A549 (cell line): ENCODE measurements around the gene SRI. TPM values are rescaled to one million over a fixed set of nuclear protein-coding genes. Genes with fewer than 3 reads are reported as not detected.
"Not testable (repeated sequence)": the region's sequence is repeated elsewhere in the genome, so short reads cannot be mapped to it uniquely, and the experiment has no call there.

Experiments used
- ATAC-seq, 2 experiments: fragments of 200-7000 bp in 1 of 2; fragments of >200 bp in 1 of 2; cut with Nextera tagmentation in 1 of 2; cut with Tn5 transposase in 1 of 2; 3 replicates each; pipeline versions ENCODE4 v1.8.0 to v1.9.1; 2018 to 2020; ENCODE audit warnings: mild to moderate bottlenecking in 1 of 2, moderate library complexity in 1 of 2
- CTCF ChIA-PET: fragments of 300-600 bp; sonication (Branson Sonifier 250); formaldehyde crosslinking; extraction: SDS; loops from one replicate; lab custom pipeline; 2021; ENCODE audit warnings: antibody characterized with exemption, inconsistent platforms; lab: Yijun Ruan, JAX
- POLR2A ChIA-PET: fragments of 350-600 bp; formaldehyde crosslinking; extraction: SDS; loops from one replicate; lab custom pipeline; 2021; ENCODE audit warnings: antibody characterized with exemption, inconsistent platforms; lab: Yijun Ruan, JAX
- DNase-seq, 2 experiments: peaks; one replicate each; pipeline versions ENCODE4 v3.0.0 to v3.0.0-alpha.2; 2011 to 2016; ENCODE audit warnings: low read depth in 1 of 2, low spot score in 1 of 2
- FAIRE-seq: peaks from 2 replicates; lab custom pipeline; 2011; peaks lifted over from hg19 to GRCh38; lab: Jason Lieb, UNC
- H3K27ac ChIP-seq, 2 experiments: fragments of >200 bp; sonication (Bioruptor Twin); formaldehyde crosslinking; 3 replicates each; pipeline ENCODE4 v1.5.1; 2016 to 2017
- H3K4me1 ChIP-seq: fragments of >200 bp; sonication (Bioruptor Twin); formaldehyde crosslinking; 3 replicates; pipeline ENCODE4 v1.6.1; 2016
- H3K4me2 ChIP-seq: fragments of >200 bp; sonication (Bioruptor Twin); formaldehyde crosslinking; 3 replicates; pipeline ENCODE4 v1.6.1; 2016
- H3K4me3 ChIP-seq: fragments of >200 bp; sonication (Bioruptor Twin); formaldehyde crosslinking; 3 replicates; pipeline ENCODE4 v1.5.1; 2016
- H3K9me3 ChIP-seq: fragments of >200 bp; sonication (Bioruptor Twin); formaldehyde crosslinking; 3 replicates; pipeline ENCODE4 v1.6.1; 2016
- BHLHE40 ChIP-seq: IDR thresholded peaks from 2 replicates; pipeline ENCODE4 v1.6.1; 2012; ENCODE audit warnings: low read depth, low read length, inconsistent platforms
- CEBPB ChIP-seq, 2 experiments: fragments of >200 bp in 1 of 2; sonication (Bioruptor Twin) in 1 of 2; formaldehyde crosslinking in 1 of 2; IDR thresholded peaks; 2 replicates each; pipeline ENCODE4 v1.6.1; 2012 to 2016
- CHD4 ChIP-seq: fragments of 200-600 bp; sonication (generic); IDR thresholded peaks from 2 replicates; pipeline ENCODE4 v1.6.1; 2016; ENCODE audit warnings: antibody characterized with exemption, mild to moderate bottlenecking, borderline replicate concordance
- EP300 ChIP-seq, 2 experiments: fragments of >200 bp; sonication (Bioruptor Twin); formaldehyde crosslinking; IDR thresholded peaks; 2 replicates in 1 of 2; 3 replicates in 1 of 2; pipeline ENCODE4 v1.6.1; 2016 to 2017
- FOSB ChIP-seq: fragments of 250-450 bp; sonication (Bioruptor Pico); IDR thresholded peaks from 2 replicates; pipeline ENCODE4 v1.5.0; 2020; ENCODE audit warnings: mild to moderate bottlenecking, moderate library complexity
- FOXS1 ChIP-seq: fragments of 250-450 bp; sonication (Bioruptor Pico); IDR thresholded peaks from 2 replicates; pipeline ENCODE4 v1.5.0; 2020; ENCODE audit warnings: mild to moderate bottlenecking, moderate library complexity
- GATA3 ChIP-seq: IDR thresholded peaks from 2 replicates; pipeline ENCODE4 v1.6.1; 2012; ENCODE audit warnings: borderline replicate concordance
- HDAC2 ChIP-seq: fragments of 200-600 bp; sonication (generic); IDR thresholded peaks from 2 replicates; pipeline ENCODE4 v1.6.1; 2016
- NFE2L2 ChIP-seq: fragments of 150-350 bp; conservative IDR thresholded peaks from 2 replicates; pipeline ENCODE4 v1.6.1; 2014; ENCODE audit warnings: low read length
- NPAS2 ChIP-seq: fragments of 250-450 bp; sonication (Bioruptor Pico); IDR thresholded peaks from 2 replicates; pipeline ENCODE4 v1.8.0; 2022; ENCODE audit warnings: mild to moderate bottlenecking, moderate library complexity, borderline replicate concordance
- NR3C1 ChIP-seq: fragments of >200 bp; sonication (Bioruptor Twin); formaldehyde crosslinking; IDR thresholded peaks from 3 replicates; pipeline ENCODE4 v1.6.1; 2017
- POLR2AphosphoS2 ChIP-seq: conservative IDR thresholded peaks from 2 replicates; pipeline ENCODE4 v1.6.1; 2012; ENCODE audit warnings: low read length, improper control_type of control experiment, inconsistent platforms
- RAD21 ChIP-seq, 2 experiments: fragments of >200 bp in 1 of 2; sonication (Bioruptor Twin) in 1 of 2; formaldehyde crosslinking in 1 of 2; IDR thresholded peaks in 1 of 2; conservative IDR thresholded peaks in 1 of 2; 2 replicates in 1 of 2; 3 replicates in 1 of 2; pipeline ENCODE4 v1.6.1; 2012 to 2018; ENCODE audit warnings: inconsistent platforms in 1 of 2
- RFX5 ChIP-seq: fragments of 450-650 bp; IDR thresholded peaks from 2 replicates; pipeline ENCODE4 v1.7.1; 2014; ENCODE audit warnings: antibody characterized with exemption, mild to moderate bottlenecking, moderate library complexity
- ZFP36 ChIP-seq: fragments of 450-650 bp; IDR thresholded peaks from 2 replicates; pipeline ENCODE4 v1.6.1; 2014; ENCODE audit warnings: borderline replicate concordance; ENCODE audit not compliant: partially characterized antibody
- WGBS: methylation state at CpG from one replicate; pipeline ENCODE4 v1.1.6; 2017; ENCODE audit errors: missing lambda C conversion rate; 5-methylcytosine and 5-hydroxymethylcytosine counted together
- polyA plus RNA-seq, 4 experiments: library from polyadenylated mRNA; depleted of rRNA in 3 of 4; stranded (reverse); fragments of >200 nt; fragmentation: RNase III in 1 of 4; extraction: RNeasy Plus Mini Kit Qiagen cat#74134 plus additional on column Dnase treatment in 1 of 4; gene quantifications; 2 replicates in 3 of 4; 3 replicates in 1 of 4; pipeline ENCODE4 v1.2.3, GENCODE V29; 2011 to 2017
- TF ChIP-seq, protein P1 (sequence below): fragments of 450-650 bp; IDR thresholded peaks from 2 replicates; pipeline ENCODE4 v1.6.1; 2014; ENCODE audit warnings: antibody characterized with exemption
- TF ChIP-seq, protein P2 (sequence below): IDR thresholded peaks from 2 replicates; pipeline ENCODE4 v1.6.1; 2012
- TF ChIP-seq, protein P3 (sequence below): fragments of 150-350 bp; IDR thresholded peaks from 2 replicates; pipeline ENCODE4 v1.6.1; 2014; ENCODE audit warnings: low read depth, mild to moderate bottlenecking, low read length
- TF ChIP-seq, protein P4 (sequence below): fragments of 250-450 bp; sonication (Bioruptor Pico); IDR thresholded peaks from 2 replicates; pipeline ENCODE4 v1.5.0; 2020; ENCODE audit warnings: low read depth, mild to moderate bottlenecking, moderate library complexity
- TF ChIP-seq, protein P5 (sequence below): IDR thresholded peaks from 2 replicates; pipeline ENCODE4 v1.6.1; 2012

Gene SRI
- polyA plus RNA-seq, 2 of the 4 experiments (the other 2 are of a cell fraction), result 87.2 to 164 TPM

DNA sequence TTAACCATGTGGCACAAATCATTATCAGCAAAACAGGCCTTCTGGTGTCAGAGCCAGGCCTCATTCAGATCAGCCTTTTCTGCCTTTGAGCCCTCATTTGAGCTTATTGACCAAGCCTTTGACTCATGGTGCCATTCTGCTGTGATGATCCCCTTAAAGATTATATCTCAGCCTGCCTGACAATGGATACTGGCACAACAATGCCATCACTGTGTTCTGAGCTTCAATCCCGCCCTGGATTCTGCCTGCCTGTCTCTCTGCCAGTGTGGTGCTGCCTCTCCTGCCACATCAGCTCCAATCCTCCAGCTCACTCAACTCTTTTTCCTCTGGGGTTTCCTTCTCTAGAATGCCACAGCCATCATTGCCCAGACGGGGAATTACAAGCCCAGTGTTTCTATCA lies 52.6 kb downstream of the SRI start (continued):
- TF ChIP-seq, protein P1, sequence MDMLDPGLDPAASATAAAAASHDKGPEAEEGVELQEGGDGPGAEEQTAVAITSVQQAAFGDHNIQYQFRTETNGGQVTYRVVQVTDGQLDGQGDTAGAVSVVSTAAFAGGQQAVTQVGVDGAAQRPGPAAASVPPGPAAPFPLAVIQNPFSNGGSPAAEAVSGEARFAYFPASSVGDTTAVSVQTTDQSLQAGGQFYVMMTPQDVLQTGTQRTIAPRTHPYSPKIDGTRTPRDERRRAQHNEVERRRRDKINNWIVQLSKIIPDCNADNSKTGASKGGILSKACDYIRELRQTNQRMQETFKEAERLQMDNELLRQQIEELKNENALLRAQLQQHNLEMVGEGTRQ, result no peak

DNA sequence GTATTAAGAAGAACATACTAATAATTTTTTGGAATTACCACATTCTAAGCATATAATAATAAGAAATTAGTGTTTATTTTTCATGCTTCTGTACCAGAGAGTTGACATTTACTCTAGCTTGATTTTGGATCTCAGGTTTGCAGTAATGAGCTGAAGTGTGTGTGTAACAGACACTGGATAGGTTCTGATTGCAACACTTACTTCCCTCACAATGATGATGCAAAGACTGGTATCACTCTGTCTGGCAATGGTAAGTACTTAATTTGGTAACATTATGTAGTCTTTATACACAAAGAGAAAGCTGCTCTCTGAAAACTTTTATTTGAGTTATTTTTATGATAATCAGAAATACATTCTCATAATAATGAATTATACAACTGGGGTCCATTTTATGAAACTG lies 54.1 kb downstream of the SRI start:
- Histone ChIP-seq H3K4me3 (no peak overlapping the region), H3K4me1 (no peaks in the 10 kb centered on the region), H3K9me3 (no peaks in the 10 kb centered on the region), H3K4me2 (no peak overlapping the region), H3K27ac (no peak overlapping the region)
- no peak for ATAC-seq
- CTCF ChIA-PET, result no interaction called here
- POLR2A ChIA-PET, result no interaction called here
- FAIRE-seq, result no peak
- TF ChIP-seq RFX5 (no peak), CEBPB (IDR thresholded peaks at IDR 0.05) (no peak), EP300 (IDR thresholded peaks at IDR 0.05) (no peak), BHLHE40 (no peak), CHD4 (no peak), POLR2AphosphoS2 (no peak), NR3C1 (no peak), ZFP36 (no peak), FOXS1 (CRISPR knock-in tag) (no peak), RAD21 (conservative IDR thresholded peaks at IDR 0.05 in 1 of 2, IDR thresholded peaks at IDR 0.05 in 1 of 2) (no peak)
- TF ChIP-seq, protein P2, sequence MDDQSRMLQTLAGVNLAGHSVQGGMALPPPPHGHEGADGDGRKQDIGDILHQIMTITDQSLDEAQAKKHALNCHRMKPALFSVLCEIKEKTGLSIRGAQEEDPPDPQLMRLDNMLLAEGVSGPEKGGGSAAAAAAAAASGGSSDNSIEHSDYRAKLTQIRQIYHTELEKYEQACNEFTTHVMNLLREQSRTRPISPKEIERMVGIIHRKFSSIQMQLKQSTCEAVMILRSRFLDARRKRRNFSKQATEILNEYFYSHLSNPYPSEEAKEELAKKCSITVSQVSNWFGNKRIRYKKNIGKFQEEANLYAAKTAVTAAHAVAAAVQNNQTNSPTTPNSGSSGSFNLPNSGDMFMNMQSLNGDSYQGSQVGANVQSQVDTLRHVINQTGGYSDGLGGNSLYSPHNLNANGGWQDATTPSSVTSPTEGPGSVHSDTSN, result no peak
- TF ChIP-seq, protein P3, sequence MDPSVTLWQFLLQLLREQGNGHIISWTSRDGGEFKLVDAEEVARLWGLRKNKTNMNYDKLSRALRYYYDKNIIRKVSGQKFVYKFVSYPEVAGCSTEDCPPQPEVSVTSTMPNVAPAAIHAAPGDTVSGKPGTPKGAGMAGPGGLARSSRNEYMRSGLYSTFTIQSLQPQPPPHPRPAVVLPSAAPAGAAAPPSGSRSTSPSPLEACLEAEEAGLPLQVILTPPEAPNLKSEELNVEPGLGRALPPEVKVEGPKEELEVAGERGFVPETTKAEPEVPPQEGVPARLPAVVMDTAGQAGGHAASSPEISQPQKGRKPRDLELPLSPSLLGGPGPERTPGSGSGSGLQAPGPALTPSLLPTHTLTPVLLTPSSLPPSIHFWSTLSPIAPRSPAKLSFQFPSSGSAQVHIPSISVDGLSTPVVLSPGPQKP, result no peak
- TF ChIP-seq, protein P4, sequence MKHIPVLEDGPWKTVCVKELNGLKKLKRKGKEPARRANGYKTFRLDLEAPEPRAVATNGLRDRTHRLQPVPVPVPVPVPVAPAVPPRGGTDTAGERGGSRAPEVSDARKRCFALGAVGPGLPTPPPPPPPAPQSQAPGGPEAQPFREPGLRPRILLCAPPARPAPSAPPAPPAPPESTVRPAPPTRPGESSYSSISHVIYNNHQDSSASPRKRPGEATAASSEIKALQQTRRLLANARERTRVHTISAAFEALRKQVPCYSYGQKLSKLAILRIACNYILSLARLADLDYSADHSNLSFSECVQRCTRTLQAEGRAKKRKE (CRISPR knock-in tag), result no peak
- TF ChIP-seq, all 56 proteins: peak for 0
- no peak for DNase-seq

DNA sequence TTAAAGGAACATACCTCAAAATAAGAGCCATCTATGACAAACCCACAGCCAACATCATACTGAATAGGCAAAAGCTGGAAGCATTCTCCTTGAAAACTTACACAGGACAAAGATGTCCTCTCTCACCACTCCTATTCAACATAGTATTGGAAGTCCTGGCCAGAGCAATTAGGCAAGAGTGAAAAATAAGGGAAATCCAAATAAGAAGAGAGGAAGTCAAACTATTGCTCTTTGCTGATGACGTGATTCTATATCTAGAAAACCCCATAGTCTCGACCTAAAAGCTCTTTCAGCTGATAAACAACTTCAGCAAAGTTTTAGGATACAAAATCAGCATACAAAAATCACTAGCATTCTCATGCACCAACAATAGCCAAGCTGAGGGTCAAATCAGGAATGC lies 60.1 kb downstream of the SRI start:
- CTCF ChIA-PET, result interaction anchor here (2.6 kb wide), 1 partner anchor 10 kb away, joined by 8 read pairs; no protein-coding TSS in a partner anchor
- WGBS, result 2% methylated on average over 2 of the region's 2 CpGs
- H3K27ac ChIP-seq, ATAC-seq, H3K4me2 ChIP-seq, POLR2A ChIA-PET, DNase-seq, FAIRE-seq, H3K9me3 ChIP-seq, H3K4me1 ChIP-seq, H3K4me3 ChIP-seq: not testable (repeated sequence)

DNA sequence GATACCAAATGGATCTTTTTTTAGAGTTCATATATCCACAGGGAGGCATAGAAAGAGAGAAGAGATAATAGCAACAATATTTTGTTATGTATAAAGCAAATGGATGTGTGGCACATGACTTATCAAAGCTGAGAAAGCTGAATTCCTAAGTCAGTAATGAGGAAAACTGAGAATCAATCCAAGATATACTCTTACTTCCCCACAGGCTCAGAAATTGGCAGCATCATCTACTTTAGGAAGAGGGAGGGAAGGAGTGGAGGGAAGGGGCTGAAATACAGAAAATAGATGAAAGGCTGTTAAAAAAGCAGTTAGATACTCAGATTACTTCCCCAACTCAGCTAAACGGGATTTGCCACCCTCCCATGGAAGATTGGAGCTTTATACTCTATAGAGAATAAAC lies 63.5 kb downstream of the SRI start:
- no peak overlapping the region for H3K4me3 ChIP-seq
- TF ChIP-seq FOSB (CRISPR knock-in tag) (no peak), ZFP36 (no peak), HDAC2 (no peak), NPAS2 (CRISPR knock-in tag) (no peak), EP300 (IDR thresholded peaks at IDR 0.05) (no peak), CEBPB (IDR thresholded peaks at IDR 0.05) (no peak), NFE2L2 (no peak), GATA3 (no peak)
- TF ChIP-seq, protein P3, result no peak
- TF ChIP-seq, protein P5, sequence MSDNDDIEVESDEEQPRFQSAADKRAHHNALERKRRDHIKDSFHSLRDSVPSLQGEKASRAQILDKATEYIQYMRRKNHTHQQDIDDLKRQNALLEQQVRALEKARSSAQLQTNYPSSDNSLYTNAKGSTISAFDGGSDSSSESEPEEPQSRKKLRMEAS, result no peak
- no peak overlapping the region for H3K4me2 ChIP-seq
- 0% methylated on average over 1 of the region's 1 CpG for WGBS
- no peak for ATAC-seq
- POLR2A ChIA-PET, result no interaction called here
- no peak for FAIRE-seq
- no peak for DNase-seq
- H3K27ac ChIP-seq, result no peak overlapping the region
- no peaks in the 10 kb centered on the region for H3K4me1 ChIP-seq
- CTCF ChIA-PET, result no interaction called here
- no peaks in the 10 kb centered on the region; the same call in 2 of the 3 replicates for H3K9me3 ChIP-seq
